Hepatic stellate cell (primary cell): ENCODE measurements around the gene CCDC33.

Experiments used
- DNase-seq: peaks from one replicate; pipeline ENCODE4 v3.0.0; 2011; ENCODE audit warnings: low spot score

Gene CCDC33

GRCh38 chr15:74208901-74209559 lies 27.1 kb upstream of the CCDC33 start:
- DNase-seq = no peak

GRCh38 chr15:74209560-74209958 lies 26.6 kb upstream of the CCDC33 start:
- DNase-seq = no peak

- peak; percentile 80 for DNase-seq
These were observed 26.0 kb upstream of the CCDC33 start for GRCh38 chr15:74209997-74210671.

GRCh38 chr15:74210729-74211128 lies 25.4 kb upstream of the CCDC33 start:
- DNase-seq = no peak

- no peak for DNase-seq
These were observed 24.5 kb upstream of the CCDC33 start for GRCh38 chr15:74211656-74212055.

- no peak for DNase-seq
These were observed 23.6 kb upstream of the CCDC33 start for GRCh38 chr15:74212494-74212893.

- no peak for DNase-seq
These were observed 22.3 kb upstream of the CCDC33 start for GRCh38 chr15:74213858-74214284.

GRCh38 chr15:74214324-74215021 lies 21.7 kb upstream of the CCDC33 start:
- no peak for DNase-seq

- no peak for DNase-seq
These were observed 20.2 kb upstream of the CCDC33 start for GRCh38 chr15:74215958-74216357.

GRCh38 chr15:74216949-74217348 lies 19.2 kb upstream of the CCDC33 start:
- no peak for DNase-seq

GRCh38 chr15:74217907-74218885 lies 17.9 kb upstream of the CCDC33 start:
- no peak for DNase-seq

- no peak for DNase-seq
These were observed 15.5 kb upstream of the CCDC33 start for GRCh38 chr15:74220475-74221248.

- DNase-seq = no peak
These were observed 14.5 kb upstream of the CCDC33 start for GRCh38 chr15:74221399-74222239.

GRCh38 chr15:74222240-74223119 lies 13.6 kb upstream of the CCDC33 start:
- DNase-seq = no peak

GRCh38 chr15:74225928-74226327 lies 10.2 kb upstream of the CCDC33 start:
- no peak for DNase-seq

GRCh38 chr15:74226761-74227540 lies 9.2 kb upstream of the CCDC33 start:
- DNase-seq = no peak

GRCh38 chr15:74227968-74228722 lies 8.0 kb upstream of the CCDC33 start:
- no peak for DNase-seq

GRCh38 chr15:74228723-74229081 lies 7.4 kb upstream of the CCDC33 start:
- DNase-seq = no peak
